ENCODE data around the gene GPR137B.
"Not testable (repeated sequence)": the region's sequence is repeated elsewhere in the genome, so short reads cannot be mapped to it uniquely, and the experiment has no call there.

GPR137B gene

DNA sequence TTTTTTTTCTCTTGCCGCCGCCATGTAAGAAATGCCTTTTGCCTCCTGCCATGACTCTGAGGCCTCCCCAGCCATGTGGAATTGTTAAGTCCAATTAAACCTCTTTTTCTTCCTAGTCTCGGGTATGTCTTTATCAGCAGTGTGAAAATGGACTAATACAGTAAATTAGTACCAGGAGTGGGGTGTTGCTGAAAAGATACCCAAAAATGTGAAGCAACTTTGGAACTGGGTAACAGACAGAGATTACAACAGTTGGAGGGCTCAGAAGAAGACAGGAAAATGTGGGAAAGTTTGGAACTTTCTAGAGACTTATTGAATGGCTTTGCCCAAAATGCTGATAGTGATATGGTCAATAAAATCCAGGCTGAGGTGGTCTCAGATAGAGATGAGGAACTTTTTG is 19.4 kb downstream of the GPR137B start:
- not testable (repeated sequence) for DNase-seq

DNA sequence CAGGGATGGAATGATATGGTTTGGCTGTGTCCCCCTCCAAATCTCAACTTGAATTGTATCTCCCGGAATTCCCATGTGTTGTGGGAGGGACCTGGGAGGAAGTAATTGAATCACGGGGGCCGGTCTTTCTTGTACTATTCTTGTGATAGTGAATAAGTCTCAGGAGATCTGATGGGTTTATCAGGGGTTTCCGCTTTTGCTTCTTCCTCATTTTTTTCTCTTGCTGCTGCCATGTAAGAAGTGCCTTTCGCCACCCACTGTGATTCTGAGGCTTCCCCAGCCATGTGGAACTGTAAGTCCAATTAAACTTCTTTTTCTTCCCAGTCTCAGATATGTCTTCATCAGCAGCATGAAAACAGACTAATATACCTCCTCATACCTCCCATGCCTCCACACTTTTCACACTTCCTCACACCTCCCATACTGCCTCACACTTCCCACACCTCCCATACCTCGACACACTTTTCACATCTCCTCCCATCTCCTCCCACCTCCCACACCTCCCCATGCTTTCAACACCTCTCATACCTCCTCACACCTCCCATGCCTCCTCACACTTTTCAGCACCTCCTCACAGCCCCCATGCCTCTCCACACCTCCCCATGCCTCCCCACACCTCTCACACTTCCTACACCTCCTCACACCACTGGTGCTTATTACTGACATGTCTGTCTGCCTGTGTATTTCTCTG is 21.3 kb downstream of the GPR137B start:
- no peak for DNase-seq

DNA sequence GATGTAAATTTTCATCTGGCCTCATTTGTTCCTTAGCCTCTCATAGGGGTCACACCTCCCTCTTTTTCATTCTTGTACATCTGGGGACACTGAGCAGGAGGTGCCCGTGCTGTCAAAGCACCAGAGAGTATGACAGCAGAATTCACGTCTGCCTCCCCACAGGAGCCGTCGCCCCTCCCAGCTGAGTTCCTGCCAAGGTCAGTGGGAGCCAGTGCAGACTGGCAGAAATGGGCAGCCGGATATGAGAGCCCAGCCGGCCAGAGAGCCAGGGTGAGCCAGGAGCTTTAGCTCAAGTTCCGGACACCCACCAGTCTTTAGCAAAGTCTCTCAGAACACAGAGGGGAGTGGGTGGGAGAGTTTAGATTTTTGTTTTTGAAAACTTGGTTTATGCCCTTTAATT is 21.9 kb downstream of the GPR137B start:
- no peak for DNase-seq

DNA sequence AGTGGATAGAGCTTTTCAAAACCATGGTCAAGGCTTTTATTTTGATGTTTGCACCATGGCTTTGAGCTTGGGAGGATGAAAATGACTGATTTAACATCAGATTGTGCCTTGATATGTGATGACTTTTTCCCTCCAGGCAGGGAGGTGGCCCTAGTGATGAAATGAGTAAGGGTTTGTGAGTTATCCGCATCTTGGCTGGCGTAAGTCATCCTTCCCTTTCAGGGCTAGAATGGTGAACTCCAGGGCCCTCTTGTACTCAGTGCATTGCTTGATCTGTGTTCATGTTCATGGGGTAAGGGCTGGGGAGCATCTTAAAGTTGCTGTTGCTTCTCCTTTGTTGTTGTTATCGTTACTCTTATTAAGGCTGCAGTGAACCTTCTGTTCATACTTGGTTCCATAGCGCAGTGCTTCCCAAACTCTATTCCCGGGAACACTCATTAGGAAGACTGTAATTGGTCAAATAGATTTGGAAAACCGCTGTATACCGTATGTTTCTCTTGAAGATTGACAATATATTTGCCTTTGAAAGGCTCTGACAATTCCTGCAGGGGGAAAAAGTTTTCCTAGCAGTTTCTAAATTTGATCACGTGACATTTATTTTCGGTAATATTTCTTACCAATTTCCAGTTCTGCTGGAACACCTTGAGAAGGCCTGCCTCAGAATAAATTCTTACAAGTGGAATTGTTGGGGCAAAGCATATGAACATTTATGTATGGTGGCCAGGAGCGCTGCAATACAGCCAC is 23.1 kb downstream of the GPR137B start:
- DNase-seq = no peak

DNA sequence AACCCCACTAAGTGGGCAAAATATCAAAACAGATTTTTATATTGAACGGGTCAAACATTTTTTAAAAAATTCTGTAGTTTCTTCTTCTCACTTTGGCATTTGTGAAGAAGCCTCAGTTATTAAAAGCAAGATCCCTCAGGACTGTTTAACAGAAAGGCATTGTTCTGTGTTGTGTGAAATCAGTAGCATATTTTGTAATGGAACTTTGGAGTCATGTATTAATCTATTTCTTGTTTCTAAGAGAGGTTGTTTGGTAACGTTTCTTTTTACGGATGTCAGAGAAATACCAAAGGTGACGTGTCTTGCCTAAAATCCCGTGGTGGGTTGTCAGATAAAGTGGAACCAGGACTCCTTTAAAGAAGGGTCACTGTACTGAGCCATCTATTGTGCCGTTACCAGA is 23.7 kb downstream of the GPR137B start:
- no peak for DNase-seq

DNA sequence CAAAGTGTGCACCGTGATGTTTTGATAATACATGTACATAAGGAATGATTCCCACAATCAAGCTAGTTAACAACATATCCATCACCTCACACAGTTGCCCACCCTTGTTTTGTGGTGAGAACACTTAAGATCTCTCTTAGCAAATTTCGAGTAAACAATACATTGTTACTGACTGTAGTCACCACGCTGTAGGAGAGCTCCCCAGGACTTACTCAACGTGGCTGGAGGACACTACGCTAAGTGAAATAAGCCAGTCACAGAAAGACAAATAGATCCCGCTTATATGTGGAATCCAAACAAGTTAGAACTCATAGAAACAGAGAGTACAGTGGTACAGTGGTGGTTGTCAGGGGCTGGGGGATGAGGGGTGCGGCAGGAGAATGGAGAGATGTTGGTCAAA is 24.8 kb downstream of the GPR137B start:
- no peak for DNase-seq

DNA sequence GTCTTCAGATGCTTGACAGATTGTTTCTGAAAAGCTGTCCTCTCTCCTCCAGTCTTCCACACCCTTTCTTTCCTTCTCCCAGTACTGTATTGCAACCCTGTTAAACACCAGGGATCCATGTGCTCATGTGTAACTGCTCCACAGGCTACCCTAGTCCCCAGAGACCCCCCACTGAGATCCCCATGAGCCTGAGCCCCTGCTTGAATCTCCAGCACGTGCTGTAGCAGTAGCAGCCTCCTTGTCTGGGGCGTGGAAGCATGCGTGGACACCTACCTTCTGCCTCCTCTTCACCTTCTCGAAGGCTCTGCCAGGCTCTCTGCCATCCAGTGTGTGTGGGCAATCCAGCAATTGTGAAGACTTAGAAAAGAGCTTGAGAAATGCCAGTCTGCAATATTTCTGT is 25.2 kb downstream of the GPR137B start:
- DNase-seq = no peak

DNA sequence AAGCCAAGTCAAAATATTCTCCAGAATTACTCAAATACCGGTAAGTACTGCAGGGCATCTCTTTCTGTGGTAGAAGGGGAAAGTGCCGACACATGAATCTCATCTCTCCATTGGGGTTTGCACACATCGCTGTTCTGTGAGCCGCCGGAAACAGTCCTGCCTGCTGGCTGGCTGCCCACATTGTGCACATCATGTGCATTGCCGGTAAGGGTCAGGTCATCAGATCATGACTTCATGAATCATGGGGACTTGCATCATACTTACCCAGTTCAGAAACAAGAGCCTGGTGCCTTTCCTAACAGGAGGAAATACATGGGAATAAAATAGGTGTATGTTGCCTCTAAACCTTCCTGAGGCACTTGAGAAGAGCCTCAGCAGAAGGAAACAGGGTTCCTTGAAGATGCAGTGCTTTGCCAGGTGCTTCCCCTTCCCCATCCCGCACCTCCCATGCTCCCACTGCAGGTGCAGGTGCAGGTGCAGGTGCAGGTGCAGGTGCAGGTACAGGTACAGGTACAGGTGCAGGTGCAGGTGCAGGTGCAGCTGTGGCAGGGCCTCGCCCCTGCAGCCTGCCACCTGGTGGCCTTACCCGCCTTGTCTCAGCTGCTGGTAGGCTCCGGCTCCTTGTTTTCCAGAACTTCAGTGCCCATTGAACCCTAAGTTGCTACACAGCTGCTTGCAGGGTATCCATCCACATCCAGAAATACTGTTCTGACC is 26.5 kb downstream of the GPR137B start:
- DNase-seq = no peak

DNA sequence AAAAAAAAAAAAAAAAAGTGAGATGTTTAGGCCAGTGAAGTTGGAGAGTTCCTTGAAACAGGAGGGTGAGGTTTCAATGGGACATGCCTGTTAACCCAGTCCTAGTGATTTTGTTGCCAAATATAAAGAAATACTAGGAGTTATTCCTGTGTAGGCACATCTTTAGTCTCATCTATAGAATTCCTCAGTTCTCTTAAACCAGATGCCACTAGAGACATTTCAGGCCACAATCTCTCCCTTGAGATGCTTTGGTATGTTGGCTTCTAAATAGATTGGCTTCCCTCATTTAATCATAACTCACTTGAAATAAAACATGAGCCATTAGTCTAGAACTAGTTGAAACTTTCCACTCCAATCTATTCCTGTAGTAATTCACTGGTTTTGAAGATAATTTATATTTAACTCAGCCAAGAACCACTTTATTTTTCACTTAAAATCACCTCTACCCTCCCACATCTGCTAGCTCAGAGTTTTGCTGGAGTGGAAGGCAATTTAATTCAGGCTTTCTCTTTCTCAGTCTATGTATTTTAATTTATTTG is 29.8 kb downstream of the GPR137B start:
- DNase-seq = no peak

DNA sequence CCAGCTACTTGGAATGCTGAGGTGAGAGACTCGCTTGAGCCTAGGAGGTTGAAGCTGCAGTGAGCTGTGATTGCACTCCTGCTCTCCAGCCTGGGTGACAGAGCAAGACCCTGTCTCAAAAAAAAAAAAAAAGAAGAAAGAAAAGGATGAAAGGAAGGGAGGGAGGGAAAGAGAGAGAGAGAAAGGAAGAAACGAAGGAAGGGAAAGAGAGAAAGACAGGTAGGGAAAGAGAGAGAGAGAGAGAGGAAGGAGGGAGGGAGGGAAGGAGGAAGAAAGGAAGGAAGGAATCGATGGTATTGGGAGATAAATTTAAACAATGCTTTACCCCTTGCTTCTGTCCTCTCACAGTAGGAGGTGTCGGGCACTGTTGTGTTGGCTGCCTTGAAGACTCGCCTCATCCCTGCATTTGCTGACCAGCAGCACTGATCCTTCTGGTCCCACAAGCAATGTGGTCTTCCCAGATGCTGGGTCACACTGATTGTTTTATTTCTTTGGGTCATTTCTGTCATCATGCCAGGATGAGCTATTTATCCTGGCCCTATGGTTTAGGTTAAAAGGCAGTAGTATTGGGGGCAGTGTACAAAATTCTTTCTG is 30.9 kb downstream of the GPR137B start:
- DNase-seq = no peak

DNA sequence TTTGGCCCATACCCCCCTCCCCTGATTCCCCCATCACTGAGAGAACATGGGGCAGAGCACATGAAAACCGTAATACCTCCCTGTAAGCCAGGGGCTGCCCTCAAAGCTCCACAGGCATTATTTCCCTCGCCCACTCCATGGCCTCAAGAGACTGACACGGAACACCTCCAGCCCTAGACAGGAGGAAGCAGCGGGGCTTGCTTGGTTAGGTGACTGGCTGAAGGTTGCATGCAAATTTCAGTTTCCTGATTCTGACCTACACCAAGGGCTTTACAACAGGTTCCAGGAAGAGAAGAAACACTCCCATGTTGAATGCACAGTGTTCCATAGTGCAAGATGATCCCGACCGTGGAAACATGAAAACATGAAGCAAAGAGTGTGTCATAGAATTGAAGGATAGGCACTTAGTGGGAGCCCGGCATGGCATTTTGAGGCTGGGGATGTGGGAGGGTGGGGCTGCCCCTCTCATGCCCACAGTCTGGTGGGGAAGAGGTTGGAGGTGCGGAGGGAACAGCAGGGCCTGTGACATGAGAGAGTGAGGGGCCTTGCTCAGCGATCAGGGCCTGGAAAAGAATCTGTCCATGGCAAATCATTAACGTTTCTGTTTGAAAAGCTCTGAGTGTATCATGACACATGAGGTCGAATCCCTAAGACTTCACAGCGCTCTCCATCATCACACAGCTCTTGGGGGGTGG is 33.5 kb downstream of the GPR137B start:
- no peak for DNase-seq

DNA sequence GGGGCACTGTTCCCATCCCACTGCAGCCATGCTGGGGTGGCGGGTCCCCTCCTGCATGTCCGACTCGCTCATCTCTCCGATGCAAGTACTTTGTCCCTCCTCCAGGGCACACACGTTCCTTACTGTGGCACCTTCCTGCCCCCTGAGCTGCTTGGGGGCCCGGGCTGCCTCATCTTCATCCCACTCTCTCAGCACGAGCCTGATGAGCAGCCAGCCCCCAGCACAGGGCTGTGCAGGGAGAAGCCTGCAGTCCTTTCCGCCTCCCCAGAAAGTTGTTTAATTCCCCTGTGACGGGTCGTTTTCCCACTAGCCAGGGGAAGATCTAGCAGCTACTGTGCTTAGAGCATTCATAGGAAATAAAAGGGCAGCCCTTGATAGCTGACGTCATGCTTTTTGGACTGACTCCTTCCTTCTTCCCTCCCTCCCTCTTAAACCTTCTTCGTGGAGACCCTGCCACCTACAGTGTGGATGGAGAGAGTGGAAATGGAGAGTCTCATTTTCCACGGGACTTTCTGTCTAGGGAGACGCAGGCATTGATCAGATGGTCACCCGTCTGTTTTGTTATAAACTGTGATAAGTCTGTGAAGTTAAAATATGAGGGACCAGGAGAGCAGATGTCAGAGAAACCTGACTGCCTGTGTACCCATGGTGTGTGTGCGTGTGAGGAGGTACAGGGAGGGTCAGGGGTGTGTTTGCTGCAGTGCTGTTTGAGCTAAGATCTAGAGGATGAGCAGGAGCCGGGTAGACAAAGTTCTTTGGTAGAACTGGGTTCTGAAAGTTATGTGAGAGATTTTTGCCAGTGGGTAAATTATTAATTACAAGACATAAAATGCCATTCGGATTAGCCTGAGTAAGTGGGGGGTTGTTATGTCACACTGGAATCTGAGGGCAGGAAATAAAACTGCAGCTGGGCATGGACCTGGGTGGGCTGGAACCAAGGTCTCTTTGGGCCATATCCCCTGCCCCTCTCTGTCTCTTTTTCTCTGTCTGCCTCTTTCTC is 34.3 kb downstream of the GPR137B start:
- no peak for DNase-seq

DNA sequence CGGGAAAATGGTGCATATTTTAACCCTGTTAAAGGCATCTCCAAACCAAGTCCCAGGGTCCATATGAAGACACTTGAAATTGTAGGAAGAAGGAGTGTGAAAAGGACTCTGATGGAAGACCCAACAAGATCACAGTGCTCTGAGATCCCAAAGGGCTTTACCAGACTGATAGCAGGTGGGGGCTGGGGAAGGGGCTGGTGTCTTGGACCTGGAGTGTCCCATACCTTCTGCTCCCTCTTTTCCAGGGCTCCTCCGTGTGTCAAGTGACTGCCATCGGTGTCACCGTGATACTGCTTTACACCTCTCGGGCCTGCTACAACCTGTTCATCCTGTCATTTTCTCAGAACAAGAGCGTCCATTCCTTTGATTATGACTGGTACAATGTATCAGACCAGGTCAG is 37.3 kb downstream of the GPR137B start:
- DNase-seq = no peak

DNA sequence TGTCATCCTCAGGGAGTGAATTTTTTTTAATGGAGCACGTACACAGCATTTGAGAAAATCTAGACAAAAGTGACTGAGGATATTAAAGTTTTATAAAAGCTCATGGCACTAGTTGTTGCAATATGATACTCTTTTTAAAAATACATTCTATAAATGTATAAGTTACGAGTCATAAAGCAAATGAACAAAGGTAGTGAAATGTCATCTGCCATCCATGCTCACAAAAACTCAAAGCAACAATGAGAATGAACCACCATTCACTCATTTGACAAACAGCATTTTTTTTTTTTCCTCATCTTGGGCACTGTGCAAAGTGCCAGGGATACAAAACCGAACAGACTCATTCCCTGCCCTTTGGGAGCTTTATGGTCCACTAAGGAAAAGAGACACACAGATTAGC is 38.7 kb downstream of the GPR137B start:
- no peak for DNase-seq

DNA sequence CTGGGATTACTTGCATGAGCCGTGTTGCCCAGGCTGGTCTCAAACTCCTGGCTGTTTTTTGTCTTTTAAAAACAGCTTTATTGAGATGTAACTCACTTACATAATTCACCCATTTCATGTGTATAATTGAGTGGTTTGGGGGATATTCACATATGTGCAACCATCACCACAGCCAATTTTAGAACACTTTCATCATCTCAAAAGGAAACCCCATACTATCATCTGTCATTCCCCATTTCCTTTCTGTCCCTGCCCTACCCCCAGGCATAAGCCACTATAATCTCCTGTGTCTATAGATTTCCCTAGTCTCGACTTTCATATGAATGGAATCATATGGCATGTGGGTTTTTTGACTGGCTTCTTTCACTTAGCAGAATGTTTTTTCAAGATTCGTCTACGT is 43.3 kb downstream of the GPR137B start:
- no peak for DNase-seq

DNA sequence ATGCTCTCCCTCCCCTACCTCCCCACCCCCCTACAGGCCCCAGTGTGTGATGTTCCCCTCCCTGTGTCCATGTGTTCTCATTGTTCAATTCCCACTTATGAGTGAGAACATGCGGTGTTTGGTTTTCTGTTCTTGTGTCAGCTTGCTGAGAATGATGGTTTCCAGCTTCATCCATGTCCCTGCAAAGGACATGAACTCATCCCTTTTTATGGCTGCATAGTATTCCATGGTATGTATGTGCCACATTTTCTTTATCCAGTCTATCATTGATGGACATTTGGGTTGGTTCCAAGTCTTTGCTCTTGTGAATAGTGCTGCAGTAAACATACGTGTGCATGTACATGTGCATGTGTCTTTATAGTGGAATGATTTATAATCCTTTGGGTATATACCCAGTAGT is 44.1 kb downstream of the GPR137B start:
- DNase-seq = not testable (repeated sequence)

DNA sequence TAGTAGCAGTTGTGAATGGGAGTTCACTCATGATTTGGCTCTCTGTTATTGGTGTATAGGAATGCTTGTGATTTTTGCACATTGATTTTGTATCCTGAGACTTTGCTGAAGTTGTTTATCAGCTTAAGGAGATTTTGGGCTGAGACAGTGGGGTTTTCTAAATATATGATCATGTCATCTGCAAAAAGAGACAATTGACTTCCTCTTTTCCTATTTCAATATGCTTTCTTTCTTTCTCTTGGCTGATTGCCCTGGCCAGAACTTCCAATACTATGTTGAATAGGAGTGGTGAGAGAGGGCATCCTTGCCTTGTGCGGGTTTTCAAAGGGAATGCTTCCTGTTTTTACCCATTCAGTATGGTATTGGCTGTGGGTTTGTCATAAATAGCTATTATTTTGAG is 45.7 kb downstream of the GPR137B start:
- DNase-seq = not testable (repeated sequence)

DNA sequence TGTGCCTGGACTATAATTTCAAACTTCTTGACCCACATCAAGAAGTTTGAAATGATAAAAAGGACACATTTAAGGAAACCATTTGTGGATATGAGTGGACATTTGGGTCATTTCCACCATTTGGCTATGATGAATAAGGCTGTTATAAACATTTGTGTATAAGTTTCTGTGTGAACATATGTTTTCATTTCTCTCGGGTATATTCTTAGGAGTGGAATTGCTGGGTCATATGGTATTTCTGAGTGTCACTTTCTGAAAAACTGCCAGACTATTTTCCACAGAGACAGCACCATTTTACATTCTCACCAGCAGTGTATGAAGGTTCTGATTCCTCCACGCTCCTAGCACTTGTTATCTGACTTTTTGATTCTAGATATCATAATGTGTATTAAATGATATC is 50.8 kb downstream of the GPR137B start:
- no peak for DNase-seq

DNA sequence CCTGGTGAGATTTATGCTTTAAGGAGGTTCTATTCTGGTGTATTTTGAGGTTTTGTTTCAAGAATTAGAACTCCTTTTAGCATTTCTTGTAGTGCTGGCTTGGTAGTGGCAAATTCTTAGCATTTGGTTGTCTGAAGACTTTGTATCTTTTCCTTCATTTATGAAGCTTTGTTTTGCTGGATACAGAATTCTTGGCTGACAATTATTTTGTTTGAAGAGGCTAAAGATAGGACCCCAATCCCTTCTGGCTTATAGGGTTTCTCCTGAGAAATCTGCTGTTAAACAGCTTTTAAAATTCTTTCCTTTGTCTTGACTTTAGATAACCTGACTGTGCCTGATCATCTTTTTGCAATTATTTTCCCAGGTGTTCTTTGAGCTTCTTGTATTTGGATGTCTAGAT is 58.6 kb downstream of the GPR137B start:
- DNase-seq = no peak

DNA sequence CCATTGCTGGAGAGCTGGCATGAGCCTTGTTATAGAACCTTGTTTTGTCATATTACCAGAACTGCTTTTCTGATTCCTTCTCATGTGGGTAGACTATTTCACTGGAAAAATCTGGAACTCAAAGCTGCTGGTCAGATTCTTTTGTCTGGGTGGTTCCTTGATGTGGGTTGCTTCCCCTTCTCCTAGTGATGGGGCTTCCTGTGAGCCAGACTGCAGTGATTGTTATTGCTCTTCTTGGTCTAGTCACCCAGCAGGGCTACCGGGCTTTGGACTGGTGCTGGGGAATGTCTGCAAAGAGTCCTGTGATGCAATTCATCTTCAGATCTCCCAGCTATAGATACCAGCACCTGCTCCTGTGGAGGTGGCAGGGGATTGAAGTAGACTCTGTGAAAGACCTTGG is 59.4 kb downstream of the GPR137B start:
- DNase-seq = no peak

DNA sequence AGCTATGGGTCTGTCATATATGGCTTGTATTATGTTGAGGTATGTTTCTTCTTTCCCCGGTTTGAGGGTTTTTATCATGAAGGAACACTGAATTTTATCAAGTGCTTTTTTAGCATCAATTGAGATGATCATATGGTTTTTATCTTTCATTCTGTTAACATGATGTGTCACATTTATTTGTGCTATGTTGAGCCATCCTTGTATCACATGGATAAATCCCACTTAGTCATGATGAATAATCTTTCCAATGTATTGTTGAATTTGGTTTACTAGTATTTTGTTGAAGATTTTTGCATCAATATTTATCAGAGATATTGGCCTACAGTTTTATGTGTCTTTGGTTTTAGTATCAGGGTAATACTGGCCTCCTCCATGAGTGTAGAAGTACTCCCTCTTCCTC is 61.7 kb downstream of the GPR137B start:
- no peak for DNase-seq

DNA sequence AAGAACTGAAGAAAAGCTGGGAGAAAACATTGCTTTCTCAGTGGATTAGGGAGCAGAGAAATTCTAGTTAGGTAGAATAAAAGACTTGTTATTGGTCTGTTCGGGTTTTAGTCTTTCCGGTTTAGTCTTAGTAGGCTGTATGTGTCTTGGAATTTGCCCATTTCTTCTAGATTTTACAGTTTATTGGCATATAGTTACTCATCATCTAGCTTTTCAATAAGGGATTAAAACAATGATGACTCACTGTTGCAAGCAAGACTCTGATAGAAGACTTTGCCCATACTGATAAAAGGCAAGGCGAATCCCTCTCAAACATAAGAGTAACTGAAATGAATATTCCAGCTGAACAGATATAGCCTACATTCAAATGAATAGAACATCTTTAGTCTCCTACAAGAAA is 62.3 kb downstream of the GPR137B start:
- DNase-seq = no peak
